Measurements from ENCODE around the gene MICAL1.
A peak's percentile ranks its signal among the peaks of the same experiment; 100 is the strongest.
"Not testable (repeated sequence)": the region's sequence is repeated elsewhere in the genome, so short reads cannot be mapped to it uniquely, and the experiment has no call there.

MICAL1 gene

DNA sequence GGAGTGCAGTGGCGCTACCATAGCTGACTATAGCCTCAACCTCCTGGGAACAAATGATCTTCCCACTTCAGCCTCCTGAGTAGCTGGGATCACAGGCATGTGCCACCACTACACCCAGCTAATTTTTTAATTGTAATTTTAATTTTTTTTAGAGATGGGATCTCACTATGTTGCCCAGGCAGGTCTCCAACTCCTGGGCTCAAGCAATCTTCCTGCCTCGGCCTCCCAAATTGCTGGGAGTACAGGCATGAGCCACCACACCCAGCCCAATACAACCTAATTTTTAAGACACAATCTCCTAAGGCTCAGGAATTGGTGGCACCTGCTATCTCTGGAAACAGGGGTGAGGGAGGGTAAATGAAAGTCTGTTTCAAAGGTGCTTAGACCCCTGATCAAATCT lies 21.6 kb upstream of the MICAL1 start:
- no peak for DNase-seq

DNA sequence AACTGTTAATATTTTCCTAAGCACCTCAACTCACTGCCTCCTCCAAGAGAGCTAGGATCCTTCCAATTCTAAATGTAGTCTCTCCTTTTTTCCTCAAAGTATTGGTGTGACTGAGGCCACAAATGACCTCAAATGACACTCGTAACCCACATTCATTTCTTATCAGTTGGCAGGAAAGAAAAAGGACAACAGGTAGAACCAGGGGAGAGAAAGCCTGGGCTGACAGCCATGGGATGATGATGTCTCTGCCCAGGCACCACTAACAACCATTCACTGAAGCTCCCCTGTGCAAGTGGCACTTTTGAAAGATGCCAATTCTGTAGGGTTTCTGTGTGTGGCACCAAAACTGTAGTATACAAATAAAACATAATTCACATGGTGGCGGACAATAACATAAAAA lies 20.1 kb upstream of the MICAL1 start:
- no peak for DNase-seq

DNA sequence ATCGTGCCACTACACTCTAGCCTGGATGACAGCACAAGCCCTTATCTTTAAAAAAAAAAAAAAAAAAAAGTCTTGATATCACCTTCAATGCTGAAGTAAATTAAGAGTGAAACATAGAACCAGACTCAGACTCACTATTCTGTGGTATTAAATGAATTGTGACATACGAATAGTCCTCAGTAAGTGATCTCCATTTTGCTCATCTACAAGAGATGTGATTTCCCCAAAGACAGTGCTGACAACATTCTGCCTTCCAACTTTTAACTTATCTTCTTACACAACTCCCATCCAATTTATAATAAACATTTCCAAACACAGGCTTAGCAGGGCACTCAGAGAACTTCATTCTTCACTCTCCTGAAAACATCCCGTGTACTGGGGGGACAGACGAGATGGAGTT lies 19.4 kb upstream of the MICAL1 start:
- no peak for DNase-seq

DNA sequence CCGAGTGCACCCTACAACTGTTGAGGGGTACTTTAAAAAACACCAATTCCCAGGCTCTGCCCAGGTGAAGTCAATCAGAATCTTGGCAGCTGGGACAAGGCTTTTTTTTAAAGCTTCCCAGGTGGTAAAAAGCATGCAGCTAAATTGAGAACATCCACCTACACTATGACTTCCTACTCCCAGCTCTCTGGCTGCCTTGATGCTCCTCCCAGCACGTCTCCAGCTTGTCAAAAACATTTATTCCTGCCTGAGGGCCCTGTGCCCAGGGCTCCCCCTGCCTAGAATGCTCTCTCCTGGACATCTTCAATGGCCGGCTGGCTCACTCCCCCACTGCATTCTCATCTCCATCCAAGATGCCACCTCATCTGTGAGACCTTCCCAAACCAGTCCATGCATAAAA lies 17.5 kb upstream of the MICAL1 start:
- no peak for DNase-seq

DNA sequence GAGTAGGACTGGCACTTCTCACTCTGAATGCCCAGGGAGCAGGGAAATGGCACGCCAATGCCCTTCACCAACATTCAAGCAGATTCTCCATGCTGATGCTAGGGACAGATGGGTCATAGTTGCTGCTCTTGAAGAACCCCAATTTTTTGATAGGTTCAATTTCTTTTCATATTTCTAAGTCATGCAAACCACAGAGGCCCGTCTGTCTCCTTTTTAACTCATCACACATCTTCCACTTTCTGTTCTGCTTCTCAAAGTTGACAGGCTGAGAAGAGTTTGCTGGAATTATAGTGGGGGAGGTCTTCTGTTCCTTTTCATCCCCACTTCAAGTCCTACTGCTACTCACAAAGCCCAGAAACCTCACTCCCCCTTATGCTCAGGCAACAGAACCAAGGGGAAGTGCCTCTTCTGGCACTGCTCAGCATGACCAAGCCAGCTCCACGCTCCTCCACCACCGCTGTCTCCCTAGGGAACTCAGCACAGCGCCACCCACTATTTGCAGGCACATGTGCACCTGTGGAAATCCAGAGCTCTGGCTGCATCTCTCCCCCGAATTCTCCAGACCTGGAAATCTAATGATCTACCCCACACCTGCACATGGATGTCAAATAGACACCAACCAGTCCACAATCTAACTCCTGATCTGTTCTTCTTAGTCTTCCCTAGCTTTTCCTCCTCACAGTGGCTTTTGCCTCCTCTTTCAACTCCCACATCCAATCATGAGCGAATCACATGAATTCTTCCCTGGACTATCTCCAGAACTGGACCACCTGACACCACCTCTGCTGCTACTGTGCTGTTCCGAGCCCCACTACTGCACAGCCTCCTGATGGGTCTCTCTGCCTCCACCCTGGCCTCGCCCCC lies 16.8 kb upstream of the MICAL1 start:
- DNase-seq = no peak

DNA sequence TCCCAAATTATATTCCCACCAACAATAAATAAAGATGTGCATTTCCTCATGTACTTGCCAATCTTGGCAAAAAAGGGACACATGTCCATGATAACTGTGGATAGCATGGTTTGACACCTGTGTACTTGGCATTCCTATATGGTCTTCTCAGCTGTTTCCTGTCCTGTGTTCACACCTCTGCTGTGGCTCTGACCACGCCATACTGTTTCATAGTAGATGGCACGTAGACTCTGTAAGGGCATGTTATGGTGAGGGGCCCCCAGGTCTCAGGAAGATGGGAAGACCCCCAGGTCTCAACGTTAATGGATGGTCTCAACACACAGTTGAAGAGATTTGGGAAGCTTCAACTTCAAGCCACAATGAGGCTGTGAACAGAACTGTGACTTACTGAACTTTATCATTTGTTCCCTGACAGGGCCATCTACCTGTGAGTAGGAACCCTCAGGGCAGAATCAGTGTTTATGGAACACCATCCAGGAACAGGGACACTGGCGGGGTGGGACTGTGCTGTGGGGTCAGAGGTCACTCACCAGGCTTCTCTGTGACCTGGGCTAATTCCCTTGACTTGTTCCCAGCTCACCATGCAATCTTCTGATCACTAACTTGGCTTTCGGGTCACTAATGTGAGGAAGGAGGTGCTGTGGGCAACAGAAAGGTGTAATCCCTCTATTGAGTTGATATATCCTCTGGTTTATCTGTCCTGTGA lies 15.7 kb upstream of the MICAL1 start:
- DNase-seq = no peak

DNA sequence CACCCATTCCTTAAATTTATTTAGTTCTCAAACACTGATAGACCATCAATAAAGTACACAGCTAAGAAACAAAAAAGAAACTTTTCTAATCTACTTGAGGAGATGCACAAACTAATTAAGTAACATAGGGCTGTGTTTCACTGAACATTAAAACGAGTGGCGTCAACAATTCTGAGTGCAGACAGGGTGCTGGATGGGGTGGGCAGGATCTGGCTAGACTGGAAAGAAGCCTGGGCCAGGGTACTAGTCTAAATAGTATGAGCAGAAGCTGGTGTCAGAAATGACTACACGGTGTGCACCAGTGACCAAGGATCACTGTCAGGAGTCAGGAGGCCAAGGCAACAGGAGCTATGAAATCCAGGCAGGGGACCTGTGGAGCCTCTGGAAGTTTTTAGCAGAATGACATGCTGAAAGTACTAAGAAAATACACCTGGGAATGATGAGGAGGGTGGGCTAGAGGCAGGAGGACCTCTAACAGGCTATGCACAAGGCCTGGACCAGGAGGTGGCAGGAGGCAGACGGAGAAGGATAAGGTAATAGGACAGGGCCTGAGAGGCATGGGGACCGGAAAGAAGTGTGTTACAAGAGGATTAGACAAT lies 14.1 kb upstream of the MICAL1 start:
- DNase-seq = no peak

DNA sequence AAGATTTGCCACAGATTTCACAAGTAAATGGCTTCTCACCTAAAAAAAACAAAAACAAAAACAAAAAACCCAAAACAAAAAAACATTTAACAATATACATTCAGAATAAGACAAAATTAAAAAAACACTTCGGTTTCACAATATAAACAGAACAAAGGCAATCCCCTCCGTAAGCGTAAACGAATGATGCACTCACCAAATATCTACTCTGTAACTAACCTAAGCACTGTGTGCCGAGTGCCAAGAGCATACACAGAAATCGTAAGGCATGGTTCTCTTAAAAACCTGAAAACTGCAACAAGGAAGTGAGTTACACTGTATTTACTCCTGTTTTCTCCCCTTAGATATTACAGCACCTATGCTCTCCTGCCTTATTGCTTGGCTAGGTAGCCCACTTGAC lies 12.1 kb upstream of the MICAL1 start:
- no peak for DNase-seq

DNA sequence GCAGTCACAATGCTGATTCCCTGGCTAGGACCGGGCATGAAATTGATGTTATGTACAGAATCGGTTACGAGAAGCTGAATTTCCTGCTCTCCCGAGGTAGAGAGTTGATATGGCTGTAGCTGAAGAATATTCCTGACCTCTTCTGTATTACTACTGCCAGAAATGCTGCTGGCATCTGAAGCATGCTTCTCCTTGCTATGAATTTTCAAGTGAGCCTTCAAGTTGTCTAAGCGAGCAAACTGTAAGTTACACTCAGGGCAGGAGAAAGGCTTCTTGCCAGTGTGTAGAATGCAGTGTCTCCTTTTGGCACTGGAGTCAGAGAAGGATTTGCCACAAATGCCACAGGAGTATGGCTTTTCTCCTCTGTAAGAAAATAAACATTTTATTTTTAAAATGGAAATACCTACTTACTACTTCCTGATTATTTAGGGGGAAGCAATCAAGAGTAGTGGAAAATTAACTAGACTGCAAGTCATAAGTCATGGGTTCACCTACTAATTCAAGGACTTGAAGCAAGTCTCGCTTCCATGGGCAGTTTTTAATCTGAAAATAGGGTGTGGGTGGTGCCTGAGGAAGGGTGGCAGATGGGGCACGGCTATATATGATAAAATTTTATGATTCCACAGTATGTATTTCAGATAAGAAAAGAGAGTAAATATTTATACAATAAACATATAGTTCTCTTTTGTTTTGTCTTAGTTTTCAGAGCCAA lies 10.8 kb upstream of the MICAL1 start:
- no peak for DNase-seq

DNA sequence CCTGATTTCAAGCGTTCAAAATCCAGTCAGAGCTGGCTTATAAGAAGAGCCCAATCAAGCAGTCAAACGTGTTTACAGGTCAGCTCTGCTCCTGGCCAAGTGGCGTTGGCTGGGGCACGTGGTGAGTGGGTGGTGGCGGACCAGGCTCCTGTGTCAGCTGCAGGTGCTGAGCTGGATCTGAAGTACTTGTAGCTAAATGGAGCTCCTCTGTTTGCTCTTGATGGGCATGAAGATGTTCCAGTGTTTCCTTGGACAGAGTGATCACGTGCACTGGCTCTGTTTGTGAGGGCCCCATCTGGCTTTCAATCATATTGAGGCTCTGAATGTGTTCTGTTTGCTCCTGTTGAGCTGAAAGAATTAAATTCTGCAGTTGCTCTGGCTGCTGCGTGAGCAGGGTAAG lies 10.2 kb upstream of the MICAL1 start:
- DNase-seq = no peak

DNA sequence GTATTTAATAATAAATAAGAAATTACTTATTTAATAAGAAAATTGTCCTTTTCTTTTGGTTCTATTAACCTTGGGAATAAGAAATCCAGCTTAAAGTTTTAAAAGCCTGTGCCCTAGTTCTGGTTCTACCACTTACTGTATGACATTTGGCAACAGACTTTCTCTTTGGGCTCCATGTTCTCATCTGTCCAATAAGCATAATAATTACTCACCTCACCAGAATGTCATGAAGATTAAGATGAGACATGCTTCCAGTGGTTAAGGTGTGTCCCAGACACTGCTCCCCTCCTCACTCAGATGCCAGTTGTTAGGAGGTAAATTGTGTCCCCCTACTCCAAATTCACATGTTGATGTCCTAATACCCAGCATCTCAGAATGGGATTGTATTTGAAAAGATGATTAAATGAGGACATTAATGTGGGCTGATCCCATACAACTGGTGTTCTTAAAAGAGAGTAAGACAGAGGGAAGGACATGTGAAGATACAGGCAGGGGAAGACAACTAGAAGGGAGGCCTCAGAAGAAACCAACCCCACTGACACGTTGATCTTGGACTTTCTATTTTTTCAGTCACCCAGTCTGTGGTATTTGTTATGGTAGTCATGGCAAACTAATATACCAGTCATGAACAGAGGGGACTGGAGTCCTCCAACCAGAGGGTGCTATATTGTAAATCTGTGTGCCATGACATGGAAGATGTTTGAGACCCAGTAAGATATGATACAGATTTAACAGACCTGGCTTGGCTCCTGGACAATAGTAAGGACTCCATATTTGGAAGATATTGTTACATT lies 6.4 kb upstream of the MICAL1 start:
- no peak for DNase-seq

DNA sequence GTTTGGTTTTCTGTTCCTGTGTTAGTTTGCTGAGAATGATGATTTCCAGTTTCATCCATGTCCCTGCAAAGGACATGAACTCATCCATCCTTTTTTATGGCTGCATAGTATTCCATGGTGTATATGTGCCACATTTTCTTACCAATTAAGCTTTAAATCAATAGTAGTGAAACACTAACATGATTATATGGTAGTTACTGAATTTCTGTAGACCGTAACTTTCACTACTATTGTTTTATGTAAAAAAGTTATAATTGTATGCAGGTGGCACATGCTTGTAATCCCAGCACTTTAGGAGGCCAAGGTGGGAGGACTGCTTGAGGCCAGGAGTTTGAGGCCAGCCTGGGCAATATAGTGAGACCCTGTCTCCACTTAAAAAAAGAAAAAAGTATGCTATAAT lies 5.6 kb upstream of the MICAL1 start:
- DNase-seq = not testable (repeated sequence)

DNA sequence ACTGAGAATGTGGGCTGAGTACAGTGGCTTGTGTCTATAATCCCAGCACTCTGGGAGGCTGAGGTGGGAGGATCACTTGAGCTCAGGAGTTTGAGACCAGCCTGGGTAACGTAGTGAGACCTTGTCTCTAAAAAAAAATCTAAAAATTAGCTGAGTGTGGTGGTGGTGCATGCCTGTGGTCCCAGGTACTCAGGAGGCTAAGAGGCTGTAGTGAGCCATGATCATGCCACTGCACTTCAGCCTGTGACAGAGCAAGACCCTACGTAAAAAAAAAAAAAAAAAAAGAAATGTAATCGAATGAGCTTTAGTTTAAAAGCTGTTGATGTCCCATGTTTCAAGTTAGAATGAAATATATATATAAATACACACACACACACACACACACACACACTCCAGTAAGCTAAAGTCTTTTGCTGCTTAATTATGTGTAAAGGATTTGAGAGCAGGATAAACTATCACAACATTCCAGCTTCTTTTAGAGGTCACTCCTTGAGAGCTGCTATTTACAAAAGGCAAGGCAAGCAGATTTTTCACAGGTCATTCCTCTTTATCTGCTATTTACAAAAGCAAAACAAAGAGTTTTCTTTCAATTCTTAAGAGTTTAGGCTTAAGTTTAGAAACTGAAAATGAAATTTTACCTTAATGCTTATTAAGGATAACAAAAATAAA lies 4.7 kb upstream of the MICAL1 start:
- DNase-seq = no peak

DNA sequence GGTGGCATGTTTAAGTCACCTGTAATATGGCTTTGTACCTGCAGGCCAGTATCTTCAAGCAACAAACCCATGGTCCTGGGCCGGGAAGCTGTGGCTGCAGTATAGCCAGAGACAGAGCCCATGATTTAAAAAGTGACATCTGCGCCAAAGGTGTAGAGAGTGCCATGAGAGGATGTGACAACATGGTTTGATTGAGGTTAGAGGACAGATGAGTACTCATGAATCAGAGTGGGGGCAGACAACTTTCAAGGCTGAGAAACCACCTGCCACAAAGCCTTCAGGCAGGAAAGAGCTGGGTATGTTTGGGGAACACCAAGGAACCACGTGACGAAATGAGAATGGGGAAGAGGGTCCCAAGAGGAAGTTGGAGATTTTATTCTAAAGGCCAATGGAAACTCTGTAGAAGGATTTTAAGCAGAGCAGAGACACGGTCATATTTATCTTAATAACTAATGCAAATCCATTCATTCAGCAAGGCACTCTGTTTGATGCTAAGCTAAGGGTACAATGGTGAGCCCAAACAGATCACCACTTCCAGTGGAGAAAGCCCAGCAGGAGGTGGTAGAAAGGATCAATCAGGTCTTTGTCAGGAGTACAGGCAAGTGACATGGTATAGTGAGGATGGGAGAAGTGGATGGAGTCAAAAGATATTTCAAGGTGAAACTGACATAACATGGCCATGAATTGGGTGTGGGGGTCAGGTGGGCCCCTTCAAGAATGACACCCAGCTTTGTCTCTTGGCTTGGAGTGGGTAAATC lies 3.4 kb upstream of the MICAL1 start:
- DNase-seq = no peak

DNA sequence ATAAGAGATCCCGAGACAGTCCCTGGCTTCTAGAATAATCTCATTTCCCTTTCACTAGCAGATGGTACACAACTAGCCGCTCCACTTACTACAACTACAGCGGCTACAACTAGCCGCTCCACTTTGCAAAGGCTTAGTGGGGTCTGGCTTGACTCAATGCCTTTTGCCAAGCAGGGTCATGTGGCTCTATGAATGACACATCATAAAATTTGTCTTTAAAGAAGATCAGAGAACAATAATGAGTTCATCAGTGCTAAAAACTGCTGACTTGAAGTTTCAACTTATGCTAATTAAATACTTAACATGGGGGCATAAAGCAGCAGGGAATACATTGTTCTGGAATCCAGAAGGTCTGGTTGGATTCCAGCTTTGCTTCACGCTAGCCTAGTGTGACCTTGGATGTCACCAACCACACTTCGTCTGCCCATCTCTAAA lies 2.0 kb upstream of the MICAL1 start:
- DNase-seq = no peak

DNA sequence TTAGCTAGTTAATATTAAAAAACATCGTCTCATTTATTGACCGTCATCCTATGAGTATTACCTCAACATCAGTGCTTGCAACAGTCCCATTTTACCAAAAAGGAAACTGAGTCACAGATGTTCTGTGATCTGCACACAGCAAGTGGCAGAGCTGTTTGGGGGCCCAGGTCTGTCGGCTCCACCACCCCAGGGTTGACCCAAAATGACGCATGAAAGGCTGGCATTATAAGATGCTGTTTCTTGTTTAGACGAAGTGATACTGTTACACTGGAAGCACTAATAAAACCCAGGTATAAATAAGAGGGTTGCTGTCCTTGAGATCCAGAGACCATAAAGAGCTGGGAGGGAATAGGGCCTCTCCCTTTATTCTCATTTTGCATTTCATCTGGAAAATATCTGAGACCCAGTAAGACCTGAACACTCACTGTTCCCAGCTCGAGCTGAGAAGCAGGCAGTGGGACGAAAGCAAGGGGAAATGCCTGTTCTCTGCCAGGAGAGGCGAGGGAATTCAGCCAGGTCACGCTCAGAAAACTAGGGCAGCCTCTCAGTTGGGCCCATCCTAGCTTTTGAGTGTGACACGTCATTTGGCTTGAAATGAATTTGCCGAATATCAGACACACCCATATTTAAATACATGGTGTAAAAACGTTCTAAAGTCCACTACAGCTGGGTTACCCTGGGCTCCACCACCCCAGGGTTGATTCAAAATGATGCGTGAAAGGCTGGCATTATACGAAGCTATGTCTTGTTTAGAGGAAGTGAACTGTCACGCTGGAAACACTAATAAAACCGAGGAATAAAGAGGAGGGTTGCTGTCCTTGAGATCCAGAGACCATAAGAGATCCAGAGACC lies 1.4 kb upstream of the MICAL1 start:
- no peak for DNase-seq

DNA sequence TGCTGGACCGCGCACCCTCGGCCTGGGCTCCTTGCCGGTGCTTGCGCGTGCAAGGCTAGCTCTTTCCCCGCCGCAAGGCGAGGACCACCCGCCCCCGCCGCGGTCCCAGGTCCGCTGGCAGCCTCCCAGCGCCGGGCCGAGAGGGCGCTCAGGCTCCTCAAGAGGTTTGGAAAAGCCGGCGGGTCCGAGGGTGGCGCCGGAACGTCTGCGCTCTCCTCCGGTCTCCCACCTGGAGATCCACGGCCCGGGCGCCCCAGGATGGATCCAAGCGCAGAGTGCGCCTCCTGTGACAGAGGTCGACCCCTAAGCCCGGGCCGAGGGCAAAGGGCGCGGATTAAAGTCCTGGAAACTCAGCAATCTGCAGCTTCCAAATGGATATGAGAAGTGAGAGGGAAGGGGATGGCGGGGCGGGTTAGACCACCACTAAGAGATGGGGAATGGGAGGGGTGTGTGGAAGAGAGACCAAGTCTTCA lies 575 bp upstream of the MICAL1 start:
- no peak for DNase-seq

DNA sequence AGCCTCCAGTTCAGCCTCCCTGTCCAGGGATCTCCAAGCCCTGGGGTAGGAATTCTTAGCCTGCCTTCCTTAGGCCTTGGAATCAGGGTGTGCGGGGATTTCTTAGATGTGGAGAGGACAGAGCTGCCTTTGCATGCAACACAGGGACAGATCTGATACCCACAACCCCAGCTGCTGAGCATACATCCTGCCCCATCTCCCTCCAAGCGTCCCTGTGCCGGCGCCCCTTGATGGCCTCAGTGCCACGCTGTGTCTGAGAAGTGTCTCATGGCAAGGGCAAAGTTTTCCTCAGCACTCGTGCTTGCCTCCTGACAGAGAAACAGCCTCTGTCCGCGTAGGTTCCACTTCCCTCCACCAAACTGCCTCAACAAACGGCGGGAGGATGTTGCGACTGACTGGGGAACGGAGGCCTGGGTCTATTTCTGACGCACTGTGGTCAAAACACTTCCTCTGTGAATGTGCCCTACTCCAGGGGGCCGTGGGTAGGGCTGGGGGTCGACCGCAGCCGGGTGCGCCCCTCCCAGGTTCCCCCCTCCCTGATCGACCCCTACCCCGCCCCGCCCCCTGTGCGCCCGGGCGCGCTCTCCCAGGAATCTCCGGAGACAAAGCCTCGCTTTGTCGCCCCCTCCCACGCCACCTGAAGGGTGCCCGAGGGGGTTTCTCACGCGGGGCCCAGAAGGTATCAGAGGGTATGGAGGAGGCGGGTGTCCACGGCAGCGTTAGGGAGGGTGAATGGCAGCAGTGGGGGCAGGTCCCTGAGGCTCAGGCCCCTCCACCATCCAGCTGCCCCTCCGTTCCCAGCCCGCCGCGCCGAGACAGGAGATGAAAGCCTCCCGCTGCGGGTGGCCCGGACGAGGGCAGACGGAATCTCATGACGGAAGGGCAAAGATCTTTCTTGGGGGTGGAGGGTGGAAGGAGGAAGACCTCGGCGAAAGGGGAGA lies 806 bp downstream of the MICAL1 start:
- DNase-seq = peak in 3 of 4 experiments; percentile 31 to 45 (median 41)

All from activated CD4-positive, CD25-positive, alpha-beta regulatory T cell (primary cell).